Neural progenitor cell (in vitro differentiated cells): ENCODE measurements around the gene FKBP5.
"Not testable (repeated sequence)": the region's sequence is repeated elsewhere in the genome, so short reads cannot be mapped to it uniquely, and the experiment has no call there.

Experiments
- EZH2 ChIP-seq: fragments of 200-600 bp; sonication (generic); IDR thresholded peaks from 2 replicates; pipeline ENCODE4 v1.6.1; 2017; ENCODE audit warnings: antibody characterized with exemption, mild to moderate bottlenecking, moderate library complexity
- EZH2phosphoT487 ChIP-seq: fragments of 200-600 bp; sonication (generic); IDR thresholded peaks from 2 replicates; pipeline ENCODE4 v1.6.1; 2017; ENCODE audit warnings: antibody characterized with exemption
- TF ChIP-seq, protein P1 (sequence below): fragments of 200-600 bp; sonication (generic); IDR thresholded peaks from 2 replicates; pipeline ENCODE4 v1.5.1; 2017; ENCODE audit warnings: antibody characterized with exemption, mild to moderate bottlenecking

DNA sequence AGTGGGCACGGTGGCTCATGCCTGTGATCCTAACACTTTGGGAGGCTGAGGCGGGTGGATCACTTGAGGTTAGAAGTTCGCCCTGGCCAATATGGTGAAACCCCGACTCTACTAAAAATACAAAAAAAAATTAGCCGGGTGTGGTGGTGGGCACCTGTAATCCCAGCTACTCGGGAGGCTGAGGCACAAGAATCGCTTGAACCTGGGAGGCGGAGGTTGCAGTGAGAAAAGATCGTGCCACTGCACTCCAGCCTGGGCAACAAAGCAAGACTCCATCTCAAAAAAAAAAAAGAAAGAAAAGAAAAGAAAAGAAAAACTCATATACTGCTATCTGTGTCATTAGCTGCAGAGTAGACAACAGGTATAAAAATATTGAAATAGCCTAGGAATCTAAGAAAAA, 18.3 kb downstream of the FKBP5 start:
- TF ChIP-seq, protein P1, sequence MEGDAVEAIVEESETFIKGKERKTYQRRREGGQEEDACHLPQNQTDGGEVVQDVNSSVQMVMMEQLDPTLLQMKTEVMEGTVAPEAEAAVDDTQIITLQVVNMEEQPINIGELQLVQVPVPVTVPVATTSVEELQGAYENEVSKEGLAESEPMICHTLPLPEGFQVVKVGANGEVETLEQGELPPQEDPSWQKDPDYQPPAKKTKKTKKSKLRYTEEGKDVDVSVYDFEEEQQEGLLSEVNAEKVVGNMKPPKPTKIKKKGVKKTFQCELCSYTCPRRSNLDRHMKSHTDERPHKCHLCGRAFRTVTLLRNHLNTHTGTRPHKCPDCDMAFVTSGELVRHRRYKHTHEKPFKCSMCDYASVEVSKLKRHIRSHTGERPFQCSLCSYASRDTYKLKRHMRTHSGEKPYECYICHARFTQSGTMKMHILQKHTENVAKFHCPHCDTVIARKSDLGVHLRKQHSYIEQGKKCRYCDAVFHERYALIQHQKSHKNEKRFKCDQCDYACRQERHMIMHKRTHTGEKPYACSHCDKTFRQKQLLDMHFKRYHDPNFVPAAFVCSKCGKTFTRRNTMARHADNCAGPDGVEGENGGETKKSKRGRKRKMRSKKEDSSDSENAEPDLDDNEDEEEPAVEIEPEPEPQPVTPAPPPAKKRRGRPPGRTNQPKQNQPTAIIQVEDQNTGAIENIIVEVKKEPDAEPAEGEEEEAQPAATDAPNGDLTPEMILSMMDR: not testable (repeated sequence)
- TF ChIP-seq EZH2phosphoT487, EZH2: not testable (repeated sequence)
